Activated effector memory CD4-positive, alpha-beta T cell treated with Interleukin-2 at 50 U/mL for 16 hours (primary cell): ENCODE results near the gene ZFR.
A peak's percentile ranks its signal among the peaks of the same experiment; 100 is the strongest.
"Not testable (repeated sequence)": the region's sequence is repeated elsewhere in the genome, so short reads cannot be mapped to it uniquely, and the experiment has no call there.

ENCODE experiments used
- DNase-seq: peaks from one replicate; pipeline ENCODE4 v3.0.0-alpha.2; 2020

ZFR gene

GRCh38 chr5:32315221-32316014 lies 129.1 kb downstream of the ZFR start:
- no peak for DNase-seq

GRCh38 chr5:32314658-32315057 lies 129.9 kb downstream of the ZFR start:
- no peak for DNase-seq

GRCh38 chr5:32314152-32314488 lies 130.4 kb downstream of the ZFR start:
- DNase-seq: not testable (repeated sequence)

- peak; percentile 100 for DNase-seq
Observed at GRCh38 chr5:32312595-32313332, 131.8 kb downstream of the ZFR start, which contains the start of gene MTMR12. Gene MTMR12, minus strand, starts transcription at chr5:32312939. Its CDS starts 101 bp downstream, at chr5:32312838.

GRCh38 chr5:32312197-32312594 lies 132.3 kb downstream of the ZFR start:
- no peak for DNase-seq

GRCh38 chr5:32311404-32312196 lies 132.9 kb downstream of the ZFR start:
- DNase-seq: no peak

- no peak for DNase-seq
Observed at GRCh38 chr5:32309761-32310160, 134.8 kb downstream of the ZFR start.

- no peak for DNase-seq
Observed at GRCh38 chr5:32308946-32309345, 135.6 kb downstream of the ZFR start.

- no peak for DNase-seq
Observed at GRCh38 chr5:32307769-32308194, 136.8 kb downstream of the ZFR start.

GRCh38 chr5:32304622-32305021 lies 139.9 kb downstream of the ZFR start:
- DNase-seq: no peak
